ENCODE data around the gene ANKRD27. TPM values are rescaled to one million over a fixed set of nuclear protein-coding genes. Genes with fewer than 3 reads are reported as not detected.
"Not testable (repeated sequence)": the region's sequence is repeated elsewhere in the genome, so short reads cannot be mapped to it uniquely, and the experiment has no call there.

Gene ANKRD27
- polyA plus RNA-seq, 1 donor from 2014 or later: 24.6 TPM

DNA sequence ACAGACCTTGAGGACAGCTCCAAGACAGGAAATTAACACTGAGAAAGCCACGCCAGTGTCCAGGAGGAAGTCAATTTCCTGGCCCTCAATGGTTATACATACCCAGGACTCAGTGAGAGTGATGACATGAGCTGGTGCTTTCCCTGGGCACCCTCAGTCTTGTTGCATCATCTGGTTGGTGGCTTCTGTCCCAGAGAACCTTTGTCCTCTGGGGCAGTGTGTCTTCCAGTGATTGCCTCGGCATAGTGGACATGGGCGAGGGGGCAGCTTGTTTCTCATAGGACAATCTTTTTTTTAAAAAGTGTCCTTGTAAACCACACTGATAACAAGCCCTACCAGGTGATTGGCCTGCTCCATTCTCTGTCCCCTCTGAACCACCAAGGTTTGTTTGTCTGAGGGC is 21.8 kb upstream of the ANKRD27 start:
- not testable (repeated sequence) for H3K27ac ChIP-seq (ENCODE audit: low read length); H3K79me2 ChIP-seq (replicated peaks; ENCODE audit: insufficient read depth, low read length); H3K9me2 ChIP-seq (ENCODE audit: insufficient read depth, low read length); H3F3A ChIP-seq (ENCODE audit: insufficient read depth, low read length, poor library complexity, severe bottlenecking); H4K20me1 ChIP-seq (ENCODE audit: insufficient read depth); H3K4me3 ChIP-seq (ENCODE audit: low read length); H3K27me3 ChIP-seq (ENCODE audit: insufficient read depth, low read depth, low read length); H3K9me3 ChIP-seq (ENCODE audit: low read length); H3K36me3 ChIP-seq (ENCODE audit: insufficient read depth, low read length); H3K9ac ChIP-seq (ENCODE audit: low read length); H3K4me2 ChIP-seq (ENCODE audit: low read length); H2AFZ ChIP-seq (ENCODE audit: low read depth, low read length)

- not testable (repeated sequence) for H3K9me2 ChIP-seq (ENCODE audit: insufficient read depth, low read length); H3F3A ChIP-seq (ENCODE audit: insufficient read depth, low read length, poor library complexity, severe bottlenecking); H3K27ac ChIP-seq (ENCODE audit: low read length); H3K9ac ChIP-seq (ENCODE audit: low read length); H4K20me1 ChIP-seq (ENCODE audit: insufficient read depth); H3K36me3 ChIP-seq (ENCODE audit: insufficient read depth, low read length); H3K79me2 ChIP-seq (replicated peaks; ENCODE audit: insufficient read depth, low read length); H2AFZ ChIP-seq (ENCODE audit: low read depth, low read length); H3K27me3 ChIP-seq (ENCODE audit: insufficient read depth, low read depth, low read length); H3K9me3 ChIP-seq (ENCODE audit: low read length); H3K4me3 ChIP-seq (ENCODE audit: low read length); H3K4me2 ChIP-seq (ENCODE audit: low read length)
Observed at GRCh38 chr19:32695506-32695905, 20.5 kb upstream of the ANKRD27 start.

DNA sequence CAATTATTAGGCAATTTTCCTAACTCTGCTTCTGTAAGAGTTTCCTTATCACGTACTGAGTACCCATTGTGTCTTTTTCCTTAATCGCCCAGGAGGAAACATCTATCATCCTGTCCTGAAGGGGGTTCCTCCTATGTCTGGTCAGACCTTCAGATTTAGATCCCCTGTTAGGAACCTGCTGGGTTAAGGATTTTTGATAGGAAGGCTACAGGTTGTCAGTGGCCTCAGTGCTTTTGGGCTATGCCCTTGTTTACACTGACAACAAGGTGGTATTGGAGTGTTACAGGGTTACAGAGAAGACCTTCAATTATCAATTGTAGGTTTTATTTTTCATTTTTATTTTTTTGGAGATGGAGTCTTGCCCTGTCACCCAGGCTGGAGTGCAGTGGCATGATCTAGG is 19.9 kb upstream of the ANKRD27 start:
- H3K36me3 ChIP-seq (ENCODE audit: insufficient read depth, low read length); H3K4me2 ChIP-seq (ENCODE audit: low read length); H3F3A ChIP-seq (ENCODE audit: insufficient read depth, low read length, poor library complexity, severe bottlenecking); H3K79me2 ChIP-seq (replicated peaks; ENCODE audit: insufficient read depth, low read length); H3K27ac ChIP-seq (ENCODE audit: low read length); H3K27me3 ChIP-seq (ENCODE audit: insufficient read depth, low read depth, low read length); H4K20me1 ChIP-seq (ENCODE audit: insufficient read depth); H3K9me2 ChIP-seq (ENCODE audit: insufficient read depth, low read length); H3K9ac ChIP-seq (ENCODE audit: low read length); H3K9me3 ChIP-seq (ENCODE audit: low read length); H3K4me3 ChIP-seq (ENCODE audit: low read length); H2AFZ ChIP-seq (ENCODE audit: low read depth, low read length): not testable (repeated sequence)

DNA sequence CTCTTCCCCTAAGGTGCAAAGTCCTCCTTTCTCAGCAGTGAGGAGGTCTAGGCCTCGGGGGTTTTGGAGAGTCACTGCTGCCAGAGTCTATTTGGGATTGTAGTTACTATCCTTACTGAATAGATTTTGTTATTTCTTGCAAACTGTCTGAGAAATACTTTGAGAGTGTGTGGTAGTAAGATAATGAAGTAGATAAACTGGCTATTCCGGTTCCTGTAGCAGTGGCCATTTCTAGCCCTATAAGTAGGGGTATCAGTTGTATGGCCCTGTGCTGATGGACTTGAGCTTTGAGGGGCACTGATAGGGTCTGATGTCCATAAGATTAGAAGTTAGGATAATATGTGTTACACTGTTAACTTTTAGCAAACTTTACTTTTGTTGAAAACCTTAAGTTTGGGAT is 19.3 kb upstream of the ANKRD27 start:
- not testable (repeated sequence) for H3K9me2 ChIP-seq (ENCODE audit: insufficient read depth, low read length); H3K4me2 ChIP-seq (ENCODE audit: low read length); H3K9me3 ChIP-seq (ENCODE audit: low read length); H4K20me1 ChIP-seq (ENCODE audit: insufficient read depth); H3K79me2 ChIP-seq (replicated peaks; ENCODE audit: insufficient read depth, low read length); H3K36me3 ChIP-seq (ENCODE audit: insufficient read depth, low read length); H3K27ac ChIP-seq (ENCODE audit: low read length); H3K9ac ChIP-seq (ENCODE audit: low read length); H3K27me3 ChIP-seq (ENCODE audit: insufficient read depth, low read depth, low read length); H3F3A ChIP-seq (ENCODE audit: insufficient read depth, low read length, poor library complexity, severe bottlenecking); H2AFZ ChIP-seq (ENCODE audit: low read depth, low read length); H3K4me3 ChIP-seq (ENCODE audit: low read length)

GRCh38 chr19:32693151-32694108 is 18.4 kb upstream of the ANKRD27 start:
- not testable (repeated sequence) for H4K20me1 ChIP-seq (ENCODE audit: insufficient read depth); H3K9me2 ChIP-seq (ENCODE audit: insufficient read depth, low read length); H3K79me2 ChIP-seq (replicated peaks; ENCODE audit: insufficient read depth, low read length); H3K36me3 ChIP-seq (ENCODE audit: insufficient read depth, low read length); H2AFZ ChIP-seq (ENCODE audit: low read depth, low read length); H3K9me3 ChIP-seq (ENCODE audit: low read length); H3K27ac ChIP-seq (ENCODE audit: low read length); H3K27me3 ChIP-seq (ENCODE audit: insufficient read depth, low read depth, low read length); H3K9ac ChIP-seq (ENCODE audit: low read length); H3K4me2 ChIP-seq (ENCODE audit: low read length); H3F3A ChIP-seq (ENCODE audit: insufficient read depth, low read length, poor library complexity, severe bottlenecking)
- peak overlapping the region; percentile 61 for H3K4me3 ChIP-seq (ENCODE audit: low read length)

All from neural cell (in vitro differentiated cells).